ENCODE results near the gene ACYP2.

ACYP2 gene

GRCh38 chr2:54191361-54192135, 76.1 kb downstream of the ACYP2 start:
- Histone ChIP-seq H3K9me3 (no peaks in the 10 kb centered on the region), H3K27me3 (ENCODE audit: low read depth) (no peaks in the 10 kb centered on the region), H3K36me3 (replicated peaks) (no peaks in the 10 kb centered on the region), H3K4me3 (no peak overlapping the region), H3K4me1 (no peaks in the 10 kb centered on the region)
- DNase-seq (ENCODE audit: low spot score in 2 of 2) = no peak
- in situ Hi-C loops (cut with MboI; ENCODE audit: low sequenced_read_pairs) = no loop called here

GRCh38 chr2:54194761-54195750, 79.6 kb downstream of the ACYP2 start:
- Histone ChIP-seq H3K9me3 (no peaks in the 10 kb centered on the region), H3K27me3 (ENCODE audit: low read depth) (no peaks in the 10 kb centered on the region), H3K4me1 (no peaks in the 10 kb centered on the region), H3K36me3 (replicated peaks) (no peaks in the 10 kb centered on the region), H3K4me3 (no peak overlapping the region)
- no peak for DNase-seq (ENCODE audit: low spot score in 2 of 2)
- in situ Hi-C loops (cut with MboI; ENCODE audit: low sequenced_read_pairs) = no loop called here

GRCh38 chr2:54196646-54197045, 81.2 kb downstream of the ACYP2 start:
- in situ Hi-C loops (cut with MboI; ENCODE audit: low sequenced_read_pairs) = no loop called here
- Histone ChIP-seq H3K4me3 (no peak overlapping the region), H3K36me3 (replicated peaks) (no peaks in the 10 kb centered on the region), H3K27me3 (ENCODE audit: low read depth) (no peaks in the 10 kb centered on the region), H3K4me1 (no peaks in the 10 kb centered on the region), H3K9me3 (no peaks in the 10 kb centered on the region)
- DNase-seq (ENCODE audit: low spot score in 2 of 2) = no peak

GRCh38 chr2:54204476-54204875, 89.1 kb downstream of the ACYP2 start:
- Histone ChIP-seq H3K36me3 (replicated peaks) (no peaks in the 10 kb centered on the region), H3K4me1 (no peaks in the 10 kb centered on the region; the same call in 1 of the 2 replicates), H3K9me3 (no peaks in the 10 kb centered on the region), H3K27me3 (ENCODE audit: low read depth) (no peaks in the 10 kb centered on the region), H3K4me3 (no peak overlapping the region)
- no peak for DNase-seq (ENCODE audit: low spot score in 2 of 2)
- in situ Hi-C loops (cut with MboI; ENCODE audit: low sequenced_read_pairs) = no loop called here

GRCh38 chr2:54206596-54206995, 91.2 kb downstream of the ACYP2 start:
- peak; percentile 19 to 72 for DNase-seq (ENCODE audit: low spot score in 2 of 2)
- H3K27me3 ChIP-seq (ENCODE audit: low read depth) = no peaks in the 10 kb centered on the region
- H3K9me3 ChIP-seq = no peaks in the 10 kb centered on the region
- no peaks in the 10 kb centered on the region; the same call in 1 of the 2 replicates for H3K4me1 ChIP-seq
- no peak overlapping the region for H3K4me3 ChIP-seq
- in situ Hi-C loops (cut with MboI; ENCODE audit: low sequenced_read_pairs) = no loop called here
- no peaks in the 10 kb centered on the region for H3K36me3 ChIP-seq (replicated peaks)

GRCh38 chr2:54207666-54208195, 92.3 kb downstream of the ACYP2 start:
- Histone ChIP-seq H3K9me3 (no peaks in the 10 kb centered on the region), H3K4me3 (no peak overlapping the region), H3K27me3 (ENCODE audit: low read depth) (no peaks in the 10 kb centered on the region), H3K4me1 (no peaks in the 10 kb centered on the region; the same call in 1 of the 2 replicates), H3K36me3 (replicated peaks) (no peaks in the 10 kb centered on the region)
- in situ Hi-C loops (cut with MboI; ENCODE audit: low sequenced_read_pairs) = no loop called here
- DNase-seq (ENCODE audit: low spot score in 2 of 2) = no peak

GRCh38 chr2:54208364-54209240, 93.2 kb downstream of the ACYP2 start:
- no peaks in the 10 kb centered on the region for H3K27me3 ChIP-seq (ENCODE audit: low read depth)
- no peaks in the 10 kb centered on the region for H3K36me3 ChIP-seq (replicated peaks)
- no peak overlapping the region for H3K4me3 ChIP-seq
- H3K4me1 ChIP-seq = no peaks in the 10 kb centered on the region; the same call in 1 of the 2 replicates
- in situ Hi-C loops (cut with MboI; ENCODE audit: low sequenced_read_pairs) = no loop called here
- no peak for DNase-seq (ENCODE audit: low spot score in 2 of 2)
- no peaks in the 10 kb centered on the region for H3K9me3 ChIP-seq

- Histone ChIP-seq H3K9me3 (no peaks in the 10 kb centered on the region), H3K27me3 (ENCODE audit: low read depth) (no peaks in the 10 kb centered on the region), H3K4me1 (no peaks in the 10 kb centered on the region; the same call in 1 of the 2 replicates), H3K4me3 (no peak overlapping the region), H3K36me3 (replicated peaks) (no peaks in the 10 kb centered on the region)
- no peak for DNase-seq (ENCODE audit: low spot score in 2 of 2)
- in situ Hi-C loops (cut with MboI; ENCODE audit: low sequenced_read_pairs) = no loop called here
These were observed 94.0 kb downstream of the ACYP2 start for GRCh38 chr2:54209379-54209778.

GRCh38 chr2:54212456-54212855, 97.0 kb downstream of the ACYP2 start:
- Histone ChIP-seq H3K36me3 (replicated peaks) (no peaks in the 10 kb centered on the region), H3K9me3 (peaks cover 2% of the 10 kb centered on the region; the same call in 1 of the 2 replicates), H3K4me3 (no peak overlapping the region), H3K4me1 (no peaks in the 10 kb centered on the region; the same call in 1 of the 2 replicates), H3K27me3 (ENCODE audit: low read depth) (no peaks in the 10 kb centered on the region)
- no peak for DNase-seq (ENCODE audit: low spot score in 2 of 2)
- in situ Hi-C loops (cut with MboI; ENCODE audit: low sequenced_read_pairs) = no loop called here

GRCh38 chr2:54213082-54213481, 97.7 kb downstream of the ACYP2 start:
- Histone ChIP-seq H3K36me3 (replicated peaks) (no peaks in the 10 kb centered on the region), H3K9me3 (peaks cover 2% of the 10 kb centered on the region; the same call in 1 of the 2 replicates), H3K27me3 (ENCODE audit: low read depth) (no peaks in the 10 kb centered on the region), H3K4me1 (no peaks in the 10 kb centered on the region), H3K4me3 (no peak overlapping the region)
- no peak for DNase-seq (ENCODE audit: low spot score in 2 of 2)
- in situ Hi-C loops (cut with MboI; ENCODE audit: low sequenced_read_pairs) = no loop called here

- no peak for DNase-seq (ENCODE audit: low spot score in 2 of 2)
- Histone ChIP-seq H3K4me1 (no peaks in the 10 kb centered on the region; the same call in 1 of the 2 replicates), H3K27me3 (ENCODE audit: low read depth) (no peaks in the 10 kb centered on the region), H3K4me3 (no peak overlapping the region), H3K36me3 (replicated peaks) (no peaks in the 10 kb centered on the region), H3K9me3 (0 out of 2 replicates have a peak, but pooled peaks cover 2% of the 10 kb centered on the region)
- in situ Hi-C loops (cut with MboI; ENCODE audit: low sequenced_read_pairs) = no loop called here
These were observed 109.6 kb downstream of the ACYP2 start for GRCh38 chr2:54224997-54225396.

- H3K4me3 ChIP-seq = no peak overlapping the region
- peak in 1 of 2 experiments; percentile 21 for DNase-seq (ENCODE audit: low spot score in 2 of 2)
- in situ Hi-C loops (cut with MboI; ENCODE audit: low sequenced_read_pairs) = no loop called here
These were observed 110.8 kb downstream of the ACYP2 start for GRCh38 chr2:54226260-54226659.

GRCh38 chr2:54227798-54228197, 112.4 kb downstream of the ACYP2 start:
- no peaks in the 10 kb centered on the region for H3K36me3 ChIP-seq (replicated peaks)
- H3K9me3 ChIP-seq = 0 out of 2 replicates have a peak, but pooled peaks cover under 1% of the 10 kb centered on the region
- no peaks in the 10 kb centered on the region; the same call in 1 of the 2 replicates for H3K4me1 ChIP-seq
- DNase-seq (ENCODE audit: low spot score in 2 of 2) = no peak
- in situ Hi-C loops (cut with MboI; ENCODE audit: low sequenced_read_pairs) = no loop called here
- no peaks in the 10 kb centered on the region for H3K27me3 ChIP-seq (ENCODE audit: low read depth)
- no peak overlapping the region for H3K4me3 ChIP-seq

More at GRCh38 chr2:54226260-54226659, 110.8 kb downstream of the ACYP2 start:
- Histone ChIP-seq H3K27me3 (ENCODE audit: low read depth) (no peaks in the 10 kb centered on the region), H3K9me3 (0 out of 2 replicates have a peak, but pooled peaks cover 2% of the 10 kb centered on the region), H3K36me3 (replicated peaks) (no peaks in the 10 kb centered on the region), H3K4me1 (no peaks in the 10 kb centered on the region; the same call in 1 of the 2 replicates)
